WTC11 (cell line): ENCODE results near the gene PDE6D. TPM values are rescaled to one million over a fixed set of nuclear protein-coding genes. Genes with fewer than 3 reads are reported as not detected.

Experiments used
- AFF4 ChIP-seq: sonication (generic); formaldehyde crosslinking; IDR thresholded peaks from 2 replicates; pipeline ENCODE4 v1.8.1; 2023; ENCODE audit warnings: mild to moderate bottlenecking, missing genetic modification reagents, borderline replicate concordance
- ATF1 ChIP-seq: sonication (generic); formaldehyde crosslinking; IDR thresholded peaks from 2 replicates; pipeline ENCODE4 v1.8.1; 2023; ENCODE audit warnings: mild to moderate bottlenecking, moderate library complexity, missing genetic modification reagents
- CREM ChIP-seq: sonication (generic); formaldehyde crosslinking; IDR thresholded peaks from 2 replicates; pipeline ENCODE4 v1.8.1; 2022; ENCODE audit warnings: mild to moderate bottlenecking, missing genetic modification reagents, moderate library complexity
- CTCF ChIP-seq: fragments of 200-600 bp; IDR thresholded peaks from 2 replicates; pipeline ENCODE4 v1.8.0; 2022; ENCODE audit warnings: antibody characterized with exemption
- ELF4 ChIP-seq: sonication (generic); formaldehyde crosslinking; IDR thresholded peaks from 2 replicates; pipeline ENCODE4 v1.8.1; 2022; ENCODE audit warnings: low read depth, mild to moderate bottlenecking, moderate library complexity, missing genetic modification reagents
- IRF1 ChIP-seq: sonication (generic); formaldehyde crosslinking; IDR thresholded peaks from 2 replicates; pipeline ENCODE4 v1.8.0; 2023; ENCODE audit warnings: missing genetic modification reagents
- MAX ChIP-seq: sonication (generic); formaldehyde crosslinking; IDR thresholded peaks from 2 replicates; pipeline ENCODE4 v1.8.0; 2022; ENCODE audit warnings: mild to moderate bottlenecking, missing genetic modification reagents
- NR2C2 ChIP-seq: sonication (generic); formaldehyde crosslinking; IDR thresholded peaks from 2 replicates; pipeline ENCODE4 v1.8.0; 2022; ENCODE audit warnings: mild to moderate bottlenecking, missing genetic modification reagents
- RELA ChIP-seq: sonication (generic); formaldehyde crosslinking; IDR thresholded peaks from 2 replicates; pipeline ENCODE4 v1.8.1; 2022; ENCODE audit warnings: missing genetic modification reagents, mild to moderate bottlenecking, borderline replicate concordance
- SMAD3 ChIP-seq: sonication (generic); formaldehyde crosslinking; IDR thresholded peaks from 2 replicates; pipeline ENCODE4 v1.8.0; 2022; ENCODE audit warnings: missing genetic modification reagents, mild to moderate bottlenecking, borderline replicate concordance
- STAT6 ChIP-seq: sonication (generic); formaldehyde crosslinking; conservative IDR thresholded peaks from 2 replicates; pipeline ENCODE4 v1.8.1; 2023; ENCODE audit warnings: mild to moderate bottlenecking, low read depth, missing genetic modification reagents, moderate library complexity
- TCF7 ChIP-seq: sonication (generic); formaldehyde crosslinking; IDR thresholded peaks from 2 replicates; pipeline ENCODE4 v1.8.0; 2022; ENCODE audit warnings: mild to moderate bottlenecking, low read depth, missing genetic modification reagents, moderate library complexity
- ZNF281 ChIP-seq: sonication (generic); formaldehyde crosslinking; IDR thresholded peaks from 2 replicates; pipeline ENCODE4 v1.8.0; 2023; ENCODE audit warnings: mild to moderate bottlenecking, missing genetic modification reagents
- ZNF671 ChIP-seq: fragments of 250-450 bp; sonication (Bioruptor Pico); IDR thresholded peaks from 2 replicates; pipeline ENCODE4 v1.8.0; 2021; ENCODE audit warnings: mild to moderate bottlenecking
- total RNA-seq: library from RNA; stranded (reverse); gene quantifications from 3 replicates; pipeline ENCODE4 v1.2.3, GENCODE V29; 2021
- TF ChIP-seq, protein P1 (sequence below): sonication (generic); formaldehyde crosslinking; IDR thresholded peaks from 2 replicates; pipeline ENCODE4 v1.8.1; 2023; ENCODE audit warnings: mild to moderate bottlenecking, missing genetic modification reagents
- TF ChIP-seq, protein P2 (sequence below): sonication (generic); formaldehyde crosslinking; IDR thresholded peaks from 2 replicates; pipeline ENCODE4 v1.8.0; 2022; ENCODE audit warnings: missing genetic modification reagents
- TF ChIP-seq, protein P3 (sequence below): sonication (generic); formaldehyde crosslinking; IDR thresholded peaks from 2 replicates; pipeline ENCODE4 v1.8.1; 2023; ENCODE audit warnings: mild to moderate bottlenecking, missing genetic modification reagents

PDE6D gene
- total RNA-seq, 1 experiment from 2014 or later = 30.2 TPM

DNA sequence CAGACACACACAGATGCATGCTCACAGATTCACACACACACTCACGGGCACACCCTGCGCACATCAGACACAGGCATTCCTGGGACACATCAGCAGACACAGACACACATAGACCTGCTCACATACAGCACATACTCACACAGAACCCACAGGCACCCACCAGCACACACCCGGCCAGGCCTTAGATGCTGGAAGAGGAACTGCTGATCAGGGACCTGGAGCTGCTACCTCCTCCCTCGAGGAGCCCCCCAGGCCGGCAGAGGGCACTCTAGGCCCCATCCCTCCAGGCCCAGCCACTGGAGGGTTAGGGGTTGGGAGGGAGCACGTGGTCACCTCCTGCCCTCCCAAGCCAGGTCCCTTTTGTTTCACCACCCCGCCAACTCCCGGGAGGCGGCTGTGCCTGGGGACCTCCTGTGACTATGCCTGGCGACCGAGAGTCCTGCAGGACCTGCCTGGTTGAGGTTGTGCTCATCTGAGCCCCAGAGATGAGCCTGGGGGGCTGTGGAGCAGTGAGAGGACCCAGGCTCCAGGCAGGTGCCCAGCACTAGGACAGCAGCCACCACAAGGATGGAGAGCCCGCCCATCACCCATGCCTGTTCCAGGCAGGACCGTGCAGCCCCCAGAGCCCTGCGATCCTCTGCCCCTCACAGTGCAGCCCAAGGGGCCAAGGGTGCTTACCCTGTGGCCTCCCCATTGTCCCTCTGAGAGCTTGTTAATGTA is 93.8 kb downstream of the PDE6D start (continued):
- no peak for TF ChIP-seq AFF4 (CRISPR knock-in tag)
- TF ChIP-seq TCF7 = no peak
- TF ChIP-seq, protein P1, sequence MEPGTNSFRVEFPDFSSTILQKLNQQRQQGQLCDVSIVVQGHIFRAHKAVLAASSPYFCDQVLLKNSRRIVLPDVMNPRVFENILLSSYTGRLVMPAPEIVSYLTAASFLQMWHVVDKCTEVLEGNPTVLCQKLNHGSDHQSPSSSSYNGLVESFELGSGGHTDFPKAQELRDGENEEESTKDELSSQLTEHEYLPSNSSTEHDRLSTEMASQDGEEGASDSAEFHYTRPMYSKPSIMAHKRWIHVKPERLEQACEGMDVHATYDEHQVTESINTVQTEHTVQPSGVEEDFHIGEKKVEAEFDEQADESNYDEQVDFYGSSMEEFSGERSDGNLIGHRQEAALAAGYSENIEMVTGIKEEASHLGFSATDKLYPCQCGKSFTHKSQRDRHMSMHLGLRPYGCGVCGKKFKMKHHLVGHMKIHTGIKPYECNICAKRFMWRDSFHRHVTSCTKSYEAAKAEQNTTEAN (CRISPR knock-in tag) = no peak
- TF ChIP-seq STAT6 (CRISPR knock-in tag) = no peak; the same call in 1 of the 2 replicates
- TF ChIP-seq CTCF = peak; percentile 33
- no peak; the same call in 1 of the 2 replicates for TF ChIP-seq ATF1 (CRISPR knock-in tag)
- 0 out of 2 replicates have a peak, but pooled peaks have one; percentile 22 for TF ChIP-seq IRF1 (CRISPR knock-in tag)
- no peak for TF ChIP-seq NR2C2 (CRISPR knock-in tag)
- TF ChIP-seq MAX (CRISPR knock-in tag) = peak; percentile 98
- TF ChIP-seq, protein P2, sequence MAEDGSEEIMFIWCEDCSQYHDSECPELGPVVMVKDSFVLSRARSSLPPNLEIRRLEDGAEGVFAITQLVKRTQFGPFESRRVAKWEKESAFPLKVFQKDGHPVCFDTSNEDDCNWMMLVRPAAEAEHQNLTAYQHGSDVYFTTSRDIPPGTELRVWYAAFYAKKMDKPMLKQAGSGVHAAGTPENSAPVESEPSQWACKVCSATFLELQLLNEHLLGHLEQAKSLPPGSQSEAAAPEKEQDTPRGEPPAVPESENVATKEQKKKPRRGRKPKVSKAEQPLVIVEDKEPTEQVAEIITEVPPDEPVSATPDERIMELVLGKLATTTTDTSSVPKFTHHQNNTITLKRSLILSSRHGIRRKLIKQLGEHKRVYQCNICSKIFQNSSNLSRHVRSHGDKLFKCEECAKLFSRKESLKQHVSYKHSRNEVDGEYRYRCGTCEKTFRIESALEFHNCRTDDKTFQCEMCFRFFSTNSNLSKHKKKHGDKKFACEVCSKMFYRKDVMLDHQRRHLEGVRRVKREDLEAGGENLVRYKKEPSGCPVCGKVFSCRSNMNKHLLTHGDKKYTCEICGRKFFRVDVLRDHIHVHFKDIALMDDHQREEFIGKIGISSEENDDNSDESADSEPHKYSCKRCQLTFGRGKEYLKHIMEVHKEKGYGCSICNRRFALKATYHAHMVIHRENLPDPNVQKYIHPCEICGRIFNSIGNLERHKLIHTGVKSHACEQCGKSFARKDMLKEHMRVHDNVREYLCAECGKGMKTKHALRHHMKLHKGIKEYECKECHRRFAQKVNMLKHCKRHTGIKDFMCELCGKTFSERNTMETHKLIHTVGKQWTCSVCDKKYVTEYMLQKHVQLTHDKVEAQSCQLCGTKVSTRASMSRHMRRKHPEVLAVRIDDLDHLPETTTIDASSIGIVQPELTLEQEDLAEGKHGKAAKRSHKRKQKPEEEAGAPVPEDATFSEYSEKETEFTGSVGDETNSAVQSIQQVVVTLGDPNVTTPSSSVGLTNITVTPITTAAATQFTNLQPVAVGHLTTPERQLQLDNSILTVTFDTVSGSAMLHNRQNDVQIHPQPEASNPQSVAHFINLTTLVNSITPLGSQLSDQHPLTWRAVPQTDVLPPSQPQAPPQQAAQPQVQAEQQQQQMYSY (CRISPR knock-in tag) = 0 out of 2 replicates have a peak, but pooled peaks have one; percentile 13
- TF ChIP-seq ELF4 = no peak
- TF ChIP-seq CREM (CRISPR knock-in tag) = 0 out of 2 replicates have a peak, but pooled peaks have one; percentile 33
- no peak for TF ChIP-seq SMAD3 (CRISPR knock-in tag)
- TF ChIP-seq RELA (CRISPR knock-in tag) = no peak; the same call in 1 of the 2 replicates
- no peak for TF ChIP-seq ZNF671
- TF ChIP-seq, protein P3, sequence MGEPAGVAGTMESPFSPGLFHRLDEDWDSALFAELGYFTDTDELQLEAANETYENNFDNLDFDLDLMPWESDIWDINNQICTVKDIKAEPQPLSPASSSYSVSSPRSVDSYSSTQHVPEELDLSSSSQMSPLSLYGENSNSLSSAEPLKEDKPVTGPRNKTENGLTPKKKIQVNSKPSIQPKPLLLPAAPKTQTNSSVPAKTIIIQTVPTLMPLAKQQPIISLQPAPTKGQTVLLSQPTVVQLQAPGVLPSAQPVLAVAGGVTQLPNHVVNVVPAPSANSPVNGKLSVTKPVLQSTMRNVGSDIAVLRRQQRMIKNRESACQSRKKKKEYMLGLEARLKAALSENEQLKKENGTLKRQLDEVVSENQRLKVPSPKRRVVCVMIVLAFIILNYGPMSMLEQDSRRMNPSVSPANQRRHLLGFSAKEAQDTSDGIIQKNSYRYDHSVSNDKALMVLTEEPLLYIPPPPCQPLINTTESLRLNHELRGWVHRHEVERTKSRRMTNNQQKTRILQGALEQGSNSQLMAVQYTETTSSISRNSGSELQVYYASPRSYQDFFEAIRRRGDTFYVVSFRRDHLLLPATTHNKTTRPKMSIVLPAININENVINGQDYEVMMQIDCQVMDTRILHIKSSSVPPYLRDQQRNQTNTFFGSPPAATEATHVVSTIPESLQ (CRISPR knock-in tag) = no peak
- TF ChIP-seq ZNF281 (CRISPR knock-in tag) = no peak
